A204.1 (cell line): Measurements from ENCODE around the gene TMEM185B.
"Not testable (repeated sequence)": the region's sequence is repeated elsewhere in the genome, so short reads cannot be mapped to it uniquely, and the experiment has no call there.

Experiments
- FAIRE-seq: peaks from 2 replicates; lab custom pipeline; 2012; peaks lifted over from hg19 to GRCh38; lab: Jason Lieb, UNC

The TMEM185B gene

DNA sequence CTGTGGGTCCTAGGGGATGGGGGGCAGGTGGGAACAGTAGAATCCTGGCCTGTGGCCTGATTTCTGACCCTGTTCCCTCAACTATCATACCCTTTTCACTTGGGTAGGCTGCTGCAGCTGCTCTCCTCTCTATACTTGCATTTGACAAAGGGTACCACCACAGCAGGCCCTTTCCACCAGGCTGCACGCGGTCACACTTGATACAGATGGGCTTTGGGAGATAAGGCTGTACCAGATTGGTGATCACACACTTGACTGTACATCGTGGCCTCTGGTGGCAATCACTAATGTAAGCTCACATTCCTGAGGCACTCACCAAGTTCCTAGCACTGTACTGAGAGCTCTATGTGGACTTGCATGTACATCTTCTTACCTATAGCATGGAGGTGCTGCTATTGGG lies 27.9 kb upstream of the TMEM185B start:
- FAIRE-seq, result no peak

GRCh38 chr2:120250640-120251039 lies 27.4 kb upstream of the TMEM185B start:
- FAIRE-seq, result no peak

GRCh38 chr2:120247851-120248250 lies 24.7 kb upstream of the TMEM185B start:
- FAIRE-seq, result no peak

DNA sequence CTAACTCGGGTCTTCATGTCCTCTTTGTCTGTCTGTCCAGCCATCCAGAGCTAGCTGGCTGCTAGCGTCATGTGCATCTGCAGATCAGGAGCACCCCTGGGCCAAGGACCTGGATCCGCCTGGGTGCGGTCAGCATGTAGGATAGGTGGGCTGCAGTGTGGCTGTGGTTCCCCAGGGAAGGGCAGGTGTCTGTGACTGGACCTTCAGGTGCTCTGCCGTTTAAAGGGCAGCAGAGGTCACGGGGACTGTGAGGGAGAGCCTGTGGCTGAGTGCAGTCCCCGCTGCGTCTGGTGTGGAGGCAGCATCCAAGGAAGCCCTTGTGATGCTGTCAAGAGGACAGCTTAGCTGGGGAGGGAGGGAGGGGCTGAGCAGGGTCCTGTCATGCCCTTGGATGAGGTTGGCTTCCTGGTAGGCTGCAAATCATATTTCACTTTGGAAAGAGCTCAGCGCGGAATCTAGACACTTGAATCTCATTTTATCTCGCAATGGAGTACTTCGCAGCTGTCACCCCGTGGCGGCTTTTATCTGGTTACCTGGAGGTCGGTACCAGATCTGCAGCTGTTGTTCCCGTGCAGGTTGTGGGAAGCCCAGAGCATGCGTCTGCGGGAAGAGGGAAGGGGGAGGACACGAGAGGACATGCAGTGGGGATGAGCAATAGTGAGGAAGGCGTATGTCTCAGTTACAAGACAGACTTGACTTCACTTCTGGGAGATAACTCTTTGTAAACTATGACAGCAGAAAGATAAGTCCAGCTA lies 23.5 kb upstream of the TMEM185B start:
- no peak for FAIRE-seq

DNA sequence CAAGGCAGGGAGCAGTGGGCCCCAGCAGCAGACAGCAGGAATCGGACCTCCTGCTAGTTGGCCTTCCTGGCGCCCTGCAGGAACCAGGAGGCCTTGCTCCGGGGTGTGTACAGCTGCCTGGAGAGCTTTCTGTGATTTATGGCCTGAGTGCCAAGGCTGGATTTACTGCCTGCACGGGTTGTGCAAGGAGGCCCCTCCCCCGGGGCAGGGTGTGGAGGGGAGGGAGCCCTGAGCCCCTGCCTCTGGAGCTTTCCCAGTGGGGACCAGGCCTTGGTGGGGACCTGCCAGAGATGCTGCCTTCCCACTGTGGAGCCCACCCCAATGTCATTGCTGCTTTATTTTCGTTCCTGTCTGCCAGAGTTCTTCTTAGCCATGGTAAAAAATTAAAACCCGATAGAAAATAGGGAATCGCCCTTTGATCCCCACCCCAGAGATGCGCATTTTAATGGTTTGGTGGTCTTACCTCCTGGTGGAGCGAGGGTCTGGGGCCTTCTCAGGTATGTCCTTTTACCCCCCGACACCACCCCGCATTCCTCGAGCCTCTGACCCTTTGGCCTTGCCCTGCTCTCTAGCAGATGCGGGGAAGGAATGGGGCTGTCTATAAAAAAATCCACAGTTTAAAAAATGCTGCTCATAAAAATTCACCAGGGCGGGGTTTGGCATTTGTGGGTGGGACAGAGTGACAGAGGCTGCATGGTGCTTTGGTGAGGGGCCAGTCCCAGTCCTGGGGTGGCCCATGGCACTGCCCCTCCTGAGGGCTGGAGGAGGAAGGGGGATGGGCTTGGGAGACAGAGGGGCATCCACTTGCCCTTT lies 22.5 kb upstream of the TMEM185B start:
- FAIRE-seq, result no peak

- FAIRE-seq, result no peak
Observed at GRCh38 chr2:120244656-120245519, 21.7 kb upstream of the TMEM185B start.

- FAIRE-seq, result no peak
Observed at GRCh38 chr2:120243875-120244553, 20.8 kb upstream of the TMEM185B start.

DNA sequence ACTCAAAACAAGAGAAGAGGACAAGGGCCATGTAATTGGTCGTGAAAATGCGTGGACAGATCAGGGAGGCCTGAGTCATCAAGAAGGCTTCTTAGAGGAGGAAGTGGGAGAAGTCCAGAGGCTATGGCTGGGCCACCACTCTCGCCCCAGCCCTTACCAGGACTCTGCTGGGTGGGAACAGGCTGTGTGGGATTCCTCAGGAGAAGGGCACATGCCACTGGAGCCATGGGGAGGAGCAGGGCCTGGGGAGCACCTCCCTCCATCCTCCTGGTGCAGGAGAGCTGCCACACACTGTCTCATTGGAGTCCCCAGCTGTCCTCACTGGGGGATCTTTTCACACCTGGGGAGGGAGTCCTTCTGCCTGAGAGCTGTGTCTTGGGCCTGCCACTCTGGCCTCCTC lies 20.0 kb upstream of the TMEM185B start:
- FAIRE-seq, result no peak

DNA sequence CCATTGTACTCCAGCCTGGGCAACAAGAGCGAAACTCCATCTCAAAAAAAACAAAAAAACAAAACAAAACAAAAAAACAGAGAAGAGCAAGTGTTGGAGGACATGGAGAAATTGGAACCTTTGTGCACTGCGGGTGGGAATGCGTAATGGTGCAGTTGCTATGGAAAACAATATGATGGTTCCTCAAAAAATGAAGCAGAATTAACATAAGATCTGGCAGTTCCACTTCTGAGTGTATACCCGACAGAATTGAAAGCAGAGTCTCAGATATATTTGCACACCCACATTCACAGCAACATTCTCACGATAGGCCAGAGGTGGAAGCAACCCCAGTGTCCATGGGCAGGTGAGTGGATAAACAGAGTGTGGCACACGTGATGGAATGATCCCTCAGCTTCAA lies 18.5 kb upstream of the TMEM185B start:
- FAIRE-seq, result no peak

DNA sequence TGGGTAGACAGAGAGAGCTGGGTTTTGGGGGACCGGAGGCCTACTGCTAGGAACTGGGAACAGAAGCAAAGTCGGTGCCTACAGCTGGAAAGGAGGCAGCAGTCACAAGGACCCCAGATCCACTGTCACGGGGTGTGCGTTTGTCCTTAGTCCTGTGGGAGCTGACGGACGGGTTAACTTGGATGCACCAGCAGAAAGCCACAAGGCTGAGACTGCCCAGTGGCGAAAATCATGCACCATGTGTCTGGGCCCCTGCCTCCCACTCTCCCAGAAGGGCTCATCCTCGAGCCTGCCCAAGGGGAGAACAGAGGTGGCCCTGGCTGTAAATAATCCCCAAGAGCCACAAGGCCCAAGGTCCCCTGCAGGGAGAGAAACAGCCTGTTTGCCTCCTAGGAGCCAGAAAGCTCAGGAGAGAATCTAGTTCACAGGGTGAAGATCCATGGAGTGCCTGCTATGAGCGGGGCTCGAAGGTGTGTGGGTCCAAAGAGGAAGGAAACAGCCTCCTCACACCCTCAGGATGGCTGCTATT lies 17.8 kb upstream of the TMEM185B start:
- no peak for FAIRE-seq

DNA sequence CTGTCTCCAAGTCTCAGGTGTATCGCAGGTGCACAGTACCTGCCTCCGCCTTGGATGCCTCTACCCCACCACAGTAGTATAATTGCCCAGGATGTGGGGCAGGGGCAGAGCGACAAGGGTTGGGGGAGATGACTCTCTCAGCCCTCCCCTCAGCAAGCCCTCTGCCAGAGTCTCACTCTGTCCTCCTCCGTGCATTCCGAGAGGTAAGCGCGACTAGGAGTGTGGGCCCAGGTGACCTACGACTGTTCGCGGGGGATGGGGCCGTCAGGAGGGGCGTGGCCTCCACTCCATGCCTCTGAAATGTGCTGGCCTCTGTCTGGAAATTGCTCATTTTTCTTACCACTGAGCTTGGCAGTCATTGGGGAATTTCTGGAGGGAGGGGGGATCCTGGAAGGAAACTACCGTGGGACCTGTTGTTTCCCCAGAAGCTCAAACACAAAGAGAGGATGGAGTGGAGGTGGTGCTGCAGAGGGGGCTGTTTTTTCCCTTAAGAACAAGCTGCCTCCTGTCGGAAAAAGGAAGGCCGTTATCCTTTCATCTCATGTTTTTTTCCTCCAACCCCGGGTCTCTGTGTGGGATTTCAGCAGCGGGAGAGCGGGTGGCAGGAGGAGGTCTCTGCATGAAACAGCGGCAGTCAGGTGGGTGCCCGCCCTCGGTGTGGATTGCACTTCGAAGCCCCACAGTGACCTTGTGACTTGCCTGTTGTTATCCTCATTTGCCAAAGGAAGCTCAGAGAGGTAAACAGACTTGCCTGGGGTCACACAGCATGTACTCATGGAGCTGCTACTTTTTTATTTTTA lies 16.5 kb upstream of the TMEM185B start:
- no peak for FAIRE-seq

DNA sequence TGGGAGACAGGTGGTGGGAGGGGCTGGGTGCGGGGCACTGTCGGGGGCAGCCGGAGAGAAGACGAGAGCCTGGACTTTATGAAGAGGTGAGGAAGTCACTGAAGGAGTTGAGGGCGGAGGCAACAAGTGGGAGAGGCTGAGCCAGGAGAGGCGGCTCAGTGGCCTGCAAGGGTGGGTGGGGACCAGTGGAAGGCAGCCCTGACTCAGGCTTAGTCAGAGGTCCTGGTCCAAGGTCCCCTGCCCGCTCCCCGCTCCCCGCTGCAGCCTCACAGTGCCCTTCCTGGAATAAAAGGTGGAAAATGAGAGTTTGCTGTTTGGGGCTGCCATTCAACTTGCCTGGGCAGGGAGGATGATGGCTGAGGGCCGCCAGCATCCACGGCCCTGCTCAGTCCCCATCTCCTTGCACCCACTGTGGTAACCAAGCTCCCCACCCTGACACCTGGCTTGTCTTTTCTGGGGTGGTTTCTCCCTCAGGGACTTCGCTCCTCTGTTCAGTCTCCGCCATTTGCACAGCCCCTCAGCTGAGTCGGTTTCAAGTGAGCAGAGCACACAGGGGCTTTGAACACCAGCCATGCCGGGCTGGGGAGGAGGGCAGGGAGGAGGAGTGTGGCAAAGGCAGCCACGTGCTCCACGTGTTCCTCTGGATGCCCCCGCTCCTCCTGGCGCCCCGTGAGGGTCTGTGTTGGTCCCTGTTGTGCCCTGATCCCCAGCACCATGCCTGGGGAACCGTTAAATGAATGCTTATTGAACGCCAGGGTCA lies 15.7 kb upstream of the TMEM185B start:
- FAIRE-seq, result no peak

DNA sequence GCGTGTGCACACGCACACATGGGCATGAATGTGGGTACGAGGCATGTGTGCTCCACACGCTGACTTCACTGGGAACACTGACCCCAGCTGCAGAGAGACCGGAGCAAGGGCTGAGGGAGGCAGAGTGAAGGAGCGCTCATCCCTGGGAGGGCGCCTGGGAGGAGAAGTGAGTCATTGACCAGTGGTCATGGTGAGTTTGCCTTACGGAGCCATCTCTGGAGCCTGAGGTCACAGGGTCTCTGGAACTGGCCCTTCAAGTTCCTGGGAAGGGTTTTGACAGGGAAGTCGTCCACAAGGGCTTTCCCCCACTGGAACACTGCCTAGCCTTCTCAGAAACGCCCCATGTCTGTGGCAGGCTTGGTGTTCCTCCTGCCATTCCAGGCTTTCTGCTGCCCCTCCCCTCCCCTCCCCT lies 14.3 kb upstream of the TMEM185B start:
- no peak for FAIRE-seq

DNA sequence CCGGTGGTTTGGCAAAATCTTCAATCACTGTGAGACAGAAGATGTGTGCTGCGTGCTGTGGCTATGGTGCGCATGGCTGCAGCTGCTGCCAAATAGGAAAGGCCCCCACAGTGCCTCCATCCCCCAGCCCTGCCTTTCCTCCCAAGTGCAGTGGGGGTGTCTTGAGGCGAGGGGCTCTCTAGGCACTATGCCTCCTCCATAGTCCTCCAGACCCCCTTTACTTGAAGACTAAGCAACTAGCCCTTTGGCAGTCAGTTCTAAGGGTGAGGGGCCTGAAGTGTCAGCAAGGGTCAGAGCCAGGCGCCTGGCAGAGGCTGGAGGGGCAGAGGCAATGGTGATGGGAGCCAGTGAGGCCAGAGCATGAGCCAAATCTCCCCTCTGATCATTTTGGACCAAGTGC lies 13.6 kb upstream of the TMEM185B start:
- FAIRE-seq, result no peak

DNA sequence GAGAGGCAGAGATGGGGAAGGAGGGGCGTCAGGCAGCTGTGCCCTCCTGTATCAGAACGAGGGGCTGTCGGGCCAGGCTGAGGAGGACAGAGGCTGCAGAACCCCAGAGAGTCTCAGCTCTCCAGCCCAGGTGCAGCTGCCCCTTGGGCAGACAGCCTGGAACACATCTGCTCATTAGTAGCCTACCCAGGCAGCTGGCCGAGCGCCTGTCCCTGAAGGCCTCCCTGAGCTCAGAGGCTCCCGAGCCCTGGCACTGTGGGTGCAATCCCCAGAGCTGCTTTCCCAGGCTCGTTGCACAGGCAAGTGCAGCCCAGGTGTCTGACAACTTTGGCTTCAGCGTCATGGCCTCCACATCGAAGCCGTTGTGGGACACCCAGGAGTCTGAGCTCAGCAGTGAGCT lies 13.1 kb upstream of the TMEM185B start:
- FAIRE-seq, result no peak

- FAIRE-seq, result no peak
Observed at GRCh38 chr2:120235681-120236080, 12.5 kb upstream of the TMEM185B start.

DNA sequence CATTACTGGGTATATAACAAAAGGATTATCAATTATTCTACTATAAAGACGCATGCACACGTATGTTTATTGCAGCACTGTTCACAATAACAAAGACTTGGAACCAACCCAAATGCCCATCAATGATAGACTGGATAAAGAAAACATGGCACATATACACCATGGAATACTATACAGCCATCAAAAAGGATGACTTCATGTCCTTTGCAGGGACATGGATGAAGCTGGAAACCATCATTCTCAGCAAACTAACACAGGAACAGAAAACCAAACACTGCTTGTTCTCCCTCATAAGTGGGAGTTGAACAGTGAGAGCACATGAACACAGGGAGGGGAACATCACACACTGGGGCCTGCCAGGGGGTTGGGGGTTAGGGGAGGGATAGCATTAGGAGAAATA lies 12.0 kb upstream of the TMEM185B start:
- not testable (repeated sequence) for FAIRE-seq

- FAIRE-seq, result no peak
Observed at GRCh38 chr2:120233292-120233691, 10.1 kb upstream of the TMEM185B start.

- peak; percentile 49 for FAIRE-seq
Observed at GRCh38 chr2:120231974-120232635, 8.9 kb upstream of the TMEM185B start.

DNA sequence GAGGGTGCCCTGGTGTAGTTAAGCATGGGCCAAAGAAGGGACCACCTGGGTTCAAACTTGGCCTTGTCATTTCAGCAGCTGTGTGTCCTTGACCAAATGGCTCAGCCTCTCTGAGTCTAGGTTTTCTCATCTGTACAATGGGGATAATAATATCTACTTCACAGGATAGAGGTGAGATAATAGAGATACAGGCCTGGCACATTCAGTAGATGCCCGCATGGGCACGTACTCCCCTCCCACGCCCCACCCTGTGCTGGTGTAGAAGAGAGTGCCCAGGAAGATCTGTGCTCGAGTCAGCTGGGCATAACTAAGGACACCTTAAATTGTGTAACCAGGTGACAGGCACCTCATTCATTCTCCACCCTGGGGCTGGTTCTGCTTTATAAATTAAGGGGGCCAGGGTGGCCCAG lies 8.4 kb upstream of the TMEM185B start:
- FAIRE-seq, result no peak
